H1 (cell line): ENCODE data around the gene CSNK2A3. TPM values are rescaled to one million over a fixed set of nuclear protein-coding genes. Genes with fewer than 3 reads are reported as not detected.

Experiments used
- CTCF ChIA-PET: fragments of 300-600 bp; sonication (Branson Sonifier 250); formaldehyde crosslinking; loops from one replicate; lab custom pipeline; 2021; ENCODE audit not compliant: partially characterized antibody; lab: Charles Lee
- POLR2A ChIA-PET: fragments of 300-600 bp; sonication (Branson Sonifier 250); formaldehyde crosslinking; loops from one replicate; lab custom pipeline; 2021; ENCODE audit warnings: inconsistent platforms; ENCODE audit not compliant: partially characterized antibody; lab: Charles Lee
- DNase-seq, 2 experiments: peaks; one replicate each; pipeline versions ENCODE4 v3.0.0 to v3.0.0-alpha.2; 2010 to 2022; ENCODE audit warnings: low spot score in 2 of 2, low read depth in 1 of 2, mixed read lengths in 1 of 2
- FAIRE-seq: peaks from 2 replicates; lab custom pipeline; 2011; peaks lifted over from hg19 to GRCh38; lab: Jason Lieb, UNC
- H2AFZ ChIP-seq: 2 replicates; pipeline ENCODE4 v1.8.1; 2012; ENCODE audit warnings: low read length, inconsistent platforms
- H2AK5ac ChIP-seq: 2 replicates; pipeline ENCODE4 v1.6.1; 2013; ENCODE audit warnings: low read depth, low read length
- H2BK120ac ChIP-seq: replicated peaks from 2 replicates; pipeline ENCODE3; 2013; ENCODE audit warnings: low read depth, low read length, inconsistent platforms
- H2BK12ac ChIP-seq: 2 replicates; pipeline ENCODE4 v1.6.1; 2013; ENCODE audit warnings: low read depth, low read length
- H2BK15ac ChIP-seq: 2 replicates; pipeline ENCODE4 v1.6.1; 2013; ENCODE audit warnings: low read length
- H2BK20ac ChIP-seq: 2 replicates; pipeline ENCODE4 v1.6.1; 2013; ENCODE audit warnings: low read length
- H2BK5ac ChIP-seq: 2 replicates; pipeline ENCODE4 v1.6.1; 2013; ENCODE audit warnings: low read depth, low read length
- H3K14ac ChIP-seq: 2 replicates; pipeline ENCODE4 v1.6.1; 2013; ENCODE audit warnings: inconsistent platforms; ENCODE audit not compliant: insufficient read length
- H3K18ac ChIP-seq: 2 replicates; pipeline ENCODE4 v1.6.1; 2013; ENCODE audit warnings: low read length; ENCODE audit errors: extremely low read depth
- H3K23ac ChIP-seq: 2 replicates; pipeline ENCODE4 v1.6.1; 2013; ENCODE audit warnings: inconsistent platforms; ENCODE audit not compliant: insufficient read length
- H3K23me2 ChIP-seq: 2 replicates; pipeline ENCODE4 v1.6.1; 2013; ENCODE audit warnings: low read depth, low read length
- H3K27ac ChIP-seq: 2 replicates; pipeline ENCODE4 v1.6.1; 2011; ENCODE audit warnings: low read depth, low read length, inconsistent platforms
- H3K27me3 ChIP-seq, 4 experiments: replicated peaks in 1 of 4; 1 replicate in 1 of 4; 2 replicates in 3 of 4; pipeline versions ENCODE4 v1.6.1 to v1.8.1; 2011 to 2013; ENCODE audit warnings: low read length in 3 of 4, mild to moderate bottlenecking in 3 of 4, inconsistent platforms in 2 of 4, mixed read lengths in 2 of 4, moderate library complexity in 1 of 4; ENCODE audit not compliant: control insufficient read depth in 3 of 4, insufficient read depth in 3 of 4; ENCODE audit errors: extremely low read depth in 1 of 4
- H3K36me3 ChIP-seq, 4 experiments: 2 replicates each; pipeline versions ENCODE4 v1.6.1 to v1.8.1; 2011 to 2013; ENCODE audit warnings: mild to moderate bottlenecking in 4 of 4, low read length in 3 of 4, moderate library complexity in 2 of 4, control low read depth in 1 of 4, inconsistent platforms in 1 of 4; ENCODE audit not compliant: insufficient read depth in 4 of 4, control insufficient read depth in 2 of 4
- H3K4ac ChIP-seq: replicated peaks from 2 replicates; pipeline ENCODE3; 2013; ENCODE audit warnings: low read length, low read depth, mixed read lengths, inconsistent platforms; ENCODE audit not compliant: insufficient read length
- H3K4me1 ChIP-seq, 4 experiments: replicated peaks in 1 of 4; 1 replicate in 1 of 4; 2 replicates in 3 of 4; pipeline versions ENCODE4 v1.6.1 to v1.8.1; 2011 to 2013; ENCODE audit warnings: low read length in 3 of 4, inconsistent platforms in 2 of 4, mixed read lengths in 1 of 4; ENCODE audit not compliant: insufficient read depth in 4 of 4, control insufficient read depth in 3 of 4
- H3K4me2 ChIP-seq, 2 experiments: 2 replicates each; pipeline versions ENCODE4 v1.6.1 to v1.8.1; 2011 to 2013; ENCODE audit warnings: low read depth in 2 of 2, low read length in 2 of 2, control low read depth in 1 of 2, inconsistent platforms in 1 of 2, mild to moderate bottlenecking in 1 of 2; ENCODE audit not compliant: insufficient read depth in 1 of 2
- H3K4me3 ChIP-seq, 4 experiments: fragments of 200-600, 300-600 bp in 1 of 4; sonication (generic), shearing (Covaris generic), sonication (Bioruptor Twin) in 1 of 4; 2 replicates each; pipeline versions ENCODE4 v1.5.1 to v1.8.1; 2011 to 2016; ENCODE audit warnings: low read length in 4 of 4, low read depth in 3 of 4, control low read depth in 2 of 4, inconsistent platforms in 2 of 4, mild to moderate bottlenecking in 2 of 4, mixed read lengths in 1 of 4, moderate library complexity in 1 of 4; ENCODE audit not compliant: insufficient read depth in 2 of 4; ENCODE audit errors: extremely low read depth in 1 of 4
- H3K56ac ChIP-seq: replicated peaks from 2 replicates; pipeline ENCODE3; 2013; ENCODE audit warnings: low read depth, mild to moderate bottlenecking, mixed read lengths, low read length, inconsistent platforms; ENCODE audit not compliant: insufficient read length
- H3K79me1 ChIP-seq: 2 replicates; pipeline ENCODE4 v1.6.1; 2013; ENCODE audit warnings: low read depth, low read length, control low read depth
- H3K79me2 ChIP-seq, 2 experiments: 2 replicates each; pipeline versions ENCODE4 v1.6.1 to v1.8.1; 2012 to 2013; ENCODE audit warnings: low read length in 2 of 2, mild to moderate bottlenecking in 2 of 2, inconsistent platforms in 1 of 2; ENCODE audit not compliant: insufficient read depth in 2 of 2, control insufficient read depth in 1 of 2
- H3K9ac ChIP-seq, 4 experiments: replicated peaks in 1 of 4; 1 replicate in 1 of 4; 2 replicates in 3 of 4; pipeline versions ENCODE4 v1.6.1 to v1.8.1; 2011 to 2013; ENCODE audit warnings: low read depth in 3 of 4, low read length in 3 of 4, control low read depth in 2 of 4, mild to moderate bottlenecking in 2 of 4, moderate library complexity in 2 of 4, inconsistent platforms in 1 of 4; ENCODE audit errors: extremely low read depth in 1 of 4
- H3K9me3 ChIP-seq, 2 experiments: 2 replicates each; pipeline versions ENCODE4 v1.6.1 to v1.8.1; 2012 to 2013; ENCODE audit warnings: mild to moderate bottlenecking in 2 of 2, moderate library complexity in 2 of 2, control low read depth in 1 of 2, inconsistent platforms in 1 of 2, low read depth in 1 of 2, low read length in 1 of 2, mixed read lengths in 1 of 2; ENCODE audit not compliant: insufficient read depth in 2 of 2
- H4K20me1 ChIP-seq, 2 experiments: replicated peaks in 1 of 2; 2 replicates each; pipeline versions ENCODE3 to v1.8.1; 2011 to 2013; ENCODE audit warnings: inconsistent platforms in 2 of 2, low read length in 2 of 2, mild to moderate bottlenecking in 1 of 2; ENCODE audit not compliant: insufficient read depth in 2 of 2, control insufficient read depth in 1 of 2
- H4K5ac ChIP-seq: 2 replicates; pipeline ENCODE4 v1.6.1; 2013; ENCODE audit warnings: low read length, low read depth, mixed read lengths, inconsistent platforms; ENCODE audit not compliant: insufficient read length
- H4K8ac ChIP-seq: 2 replicates; pipeline ENCODE4 v1.8.0; 2013; ENCODE audit warnings: mild to moderate bottlenecking, moderate library complexity, low read length, inconsistent platforms; ENCODE audit not compliant: insufficient read depth; ENCODE audit errors: extremely low read depth
- H4K91ac ChIP-seq: replicated peaks from 2 replicates; pipeline ENCODE3; 2013; ENCODE audit warnings: low read length, mixed read lengths, inconsistent platforms; ENCODE audit not compliant: insufficient read length
- EP300 ChIP-seq, 2 experiments: IDR thresholded peaks; 1 replicate in 1 of 2; 2 replicates in 1 of 2; pipeline ENCODE4 v1.6.1; 2011 to 2012; ENCODE audit warnings: low read depth in 2 of 2, low read length in 2 of 2, mild to moderate bottlenecking in 2 of 2, borderline replicate concordance in 1 of 2, inconsistent platforms in 1 of 2, moderate library complexity in 1 of 2
- FOSL1 ChIP-seq: IDR thresholded peaks from 2 replicates; pipeline ENCODE4 v1.6.1; 2011; ENCODE audit warnings: mild to moderate bottlenecking, low read depth, low read length, moderate library complexity; ENCODE audit not compliant: insufficient read depth
- SP1 ChIP-seq: IDR thresholded peaks from 2 replicates; pipeline ENCODE4 v1.6.1; 2011; ENCODE audit warnings: low read depth, low read length
- SP4 ChIP-seq: IDR thresholded peaks from 2 replicates; pipeline ENCODE4 v1.6.1; 2012; ENCODE audit warnings: low read length, inconsistent platforms
- WGBS, 2 experiments: shearing (Covaris generic) in 1 of 2; methylation state at CpG; one replicate each; pipeline versions ENCODE4 v1.1.6 to v1.1.7; 2013 to 2015; ENCODE audit warnings: low lambda C conversion rate in 2 of 2, mixed read lengths in 2 of 2, inconsistent platforms in 1 of 2, low coverage in 1 of 2, missing lambda C conversion rate in 1 of 2; ENCODE audit not compliant: insufficient replicate concordance in 2 of 2, insufficient coverage in 1 of 2, insufficient read length in 1 of 2; ENCODE audit errors: extremely low coverage in 1 of 2, missing lambda C conversion rate in 1 of 2; 5-methylcytosine and 5-hydroxymethylcytosine counted together
- polyA plus RNA-seq, 7 experiments: library from polyadenylated mRNA; depleted of rRNA in 3 of 7; stranded (reverse) in 5 of 7; unstranded in 2 of 7; fragments of >200 nt in 5 of 7; fragments of 200-250 nt in 2 of 7; gene quantifications; 1 replicate in 5 of 7; 2 replicates in 1 of 7; 4 replicates in 1 of 7; pipeline versions ENCODE4 v1.2.1 to v1.2.3, GENCODE V29; 2011 to 2013; ENCODE audit warnings: missing spikeins in 2 of 7, mixed read lengths in 2 of 7
- total RNA-seq: library from RNA; stranded (reverse); fragmentation: NEBNext Ultra II Directional; extraction: Animal tissue kit (Norgen Biotek cat#: 25700); gene quantifications from 2 replicates; pipeline ENCODE4 v1.2.1, GENCODE V29; 2021

Gene CSNK2A3
- total and polyA plus RNA-seq, 2 of the 8 experiments (the other 6 are each of a cell fraction or from before 2014, with no cell fraction given): 0.69 to 1.0 TPM

DNA sequence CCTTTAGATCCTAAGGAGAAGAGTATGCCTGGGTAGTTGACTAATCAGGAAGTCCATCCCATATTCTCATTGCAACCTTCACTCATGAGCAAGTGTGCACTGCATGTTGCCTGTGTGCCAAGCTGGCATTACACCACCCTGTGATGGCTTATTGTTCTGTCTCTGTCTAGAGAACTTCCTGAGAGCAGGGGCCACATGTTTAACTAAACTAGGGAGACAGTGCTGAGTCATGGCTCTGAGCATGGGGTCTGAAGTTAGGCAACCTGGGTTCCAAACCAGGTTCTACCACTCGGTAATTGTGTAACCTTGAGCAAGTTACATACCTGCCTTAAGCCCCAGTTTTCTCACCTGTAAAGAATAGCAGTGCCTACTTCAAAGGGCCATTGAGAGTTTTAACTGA is 39.6 kb downstream of the CSNK2A3 start:
- no peak overlapping the region for H2BK120ac ChIP-seq
- H3K36me3 ChIP-seq: no peaks in the 10 kb centered on the region
- no peaks in the 10 kb centered on the region for H3K4me1 ChIP-seq
- no peak overlapping the region for H3K56ac ChIP-seq
- no peak overlapping the region for H4K5ac ChIP-seq
- H4K8ac ChIP-seq: no peak overlapping the region
- H3K27ac ChIP-seq: no peak overlapping the region
- no peaks in the 10 kb centered on the region for H3K9me3 ChIP-seq
- H3K9ac ChIP-seq: no peak overlapping the region
- no peak overlapping the region for H2BK12ac ChIP-seq
- H3K23ac ChIP-seq: no peak overlapping the region
- no peak overlapping the region for H4K91ac ChIP-seq
- no peaks in the 10 kb centered on the region for H4K20me1 ChIP-seq
- no peaks in the 10 kb centered on the region for H3K79me1 ChIP-seq
- ChIA-PET CTCF (interaction anchor here (0.9 to 3.1 kb wide), 8 partner anchors 9 to 380 kb away, joined by 3 to 12 read pairs (median 3); no protein-coding TSS in a partner anchor), POLR2A (no interaction called here)
- H3K27me3 ChIP-seq: 0 out of 7 replicates have a peak, but pooled peaks cover 0 to 2% (median 0%) of the 10 kb centered on the region in 4 experiments
- WGBS, 2 experiments: 89% methylated on average over 1 of the region's 1 CpG; no CpG with 5 or more reads in 1 of the 2 experiments
- no peak overlapping the region for H2AK5ac ChIP-seq
- H3K79me2 ChIP-seq: no peaks in the 10 kb centered on the region
- FAIRE-seq (no peak), DNase-seq (no peak)
- H2BK5ac ChIP-seq: no peak overlapping the region
- H3K4ac ChIP-seq: no peak overlapping the region
- no peak overlapping the region for H3K4me3 ChIP-seq
- no peak overlapping the region for H2BK15ac ChIP-seq
- H3K14ac ChIP-seq: no peak overlapping the region
- H2BK20ac ChIP-seq: no peak overlapping the region
- no peak overlapping the region for H2AFZ ChIP-seq
- TF ChIP-seq EP300 (IDR thresholded peaks at IDR 0.05; ENCODE audit: borderline replicate concordance in 1 of 2, low read depth in 2 of 2, low read length in 2 of 2) (no peak), FOSL1 (no peak), SP4 (no peak), SP1 (no peak)
- H3K23me2 ChIP-seq: no peaks in the 10 kb centered on the region
- H3K18ac ChIP-seq: no peak overlapping the region
- no peak overlapping the region for H3K4me2 ChIP-seq
